ENCODE data around the gene ZSCAN10.

GRCh38 chr16:3145660-3146059, 46.6 kb upstream of the ZSCAN10 start:
- TF ChIP-seq, protein P1, sequence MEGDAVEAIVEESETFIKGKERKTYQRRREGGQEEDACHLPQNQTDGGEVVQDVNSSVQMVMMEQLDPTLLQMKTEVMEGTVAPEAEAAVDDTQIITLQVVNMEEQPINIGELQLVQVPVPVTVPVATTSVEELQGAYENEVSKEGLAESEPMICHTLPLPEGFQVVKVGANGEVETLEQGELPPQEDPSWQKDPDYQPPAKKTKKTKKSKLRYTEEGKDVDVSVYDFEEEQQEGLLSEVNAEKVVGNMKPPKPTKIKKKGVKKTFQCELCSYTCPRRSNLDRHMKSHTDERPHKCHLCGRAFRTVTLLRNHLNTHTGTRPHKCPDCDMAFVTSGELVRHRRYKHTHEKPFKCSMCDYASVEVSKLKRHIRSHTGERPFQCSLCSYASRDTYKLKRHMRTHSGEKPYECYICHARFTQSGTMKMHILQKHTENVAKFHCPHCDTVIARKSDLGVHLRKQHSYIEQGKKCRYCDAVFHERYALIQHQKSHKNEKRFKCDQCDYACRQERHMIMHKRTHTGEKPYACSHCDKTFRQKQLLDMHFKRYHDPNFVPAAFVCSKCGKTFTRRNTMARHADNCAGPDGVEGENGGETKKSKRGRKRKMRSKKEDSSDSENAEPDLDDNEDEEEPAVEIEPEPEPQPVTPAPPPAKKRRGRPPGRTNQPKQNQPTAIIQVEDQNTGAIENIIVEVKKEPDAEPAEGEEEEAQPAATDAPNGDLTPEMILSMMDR (IDR thresholded peaks at IDR 0.05) = no peak
- no peak for TF ChIP-seq POLR2AphosphoS5 (IDR thresholded peaks at IDR 0.05)
